GM19351 (cell line): ENCODE data around the gene ARHGAP27.

Experiments used
- ATAC-seq: cut with Tn5 transposase; IDR thresholded peaks from one replicate; pipeline ENCODE4 v1.9.1; 2021; ENCODE audit warnings: mild to moderate bottlenecking, moderate library complexity; ENCODE audit not compliant: unreplicated experiment

Gene ARHGAP27

DNA sequence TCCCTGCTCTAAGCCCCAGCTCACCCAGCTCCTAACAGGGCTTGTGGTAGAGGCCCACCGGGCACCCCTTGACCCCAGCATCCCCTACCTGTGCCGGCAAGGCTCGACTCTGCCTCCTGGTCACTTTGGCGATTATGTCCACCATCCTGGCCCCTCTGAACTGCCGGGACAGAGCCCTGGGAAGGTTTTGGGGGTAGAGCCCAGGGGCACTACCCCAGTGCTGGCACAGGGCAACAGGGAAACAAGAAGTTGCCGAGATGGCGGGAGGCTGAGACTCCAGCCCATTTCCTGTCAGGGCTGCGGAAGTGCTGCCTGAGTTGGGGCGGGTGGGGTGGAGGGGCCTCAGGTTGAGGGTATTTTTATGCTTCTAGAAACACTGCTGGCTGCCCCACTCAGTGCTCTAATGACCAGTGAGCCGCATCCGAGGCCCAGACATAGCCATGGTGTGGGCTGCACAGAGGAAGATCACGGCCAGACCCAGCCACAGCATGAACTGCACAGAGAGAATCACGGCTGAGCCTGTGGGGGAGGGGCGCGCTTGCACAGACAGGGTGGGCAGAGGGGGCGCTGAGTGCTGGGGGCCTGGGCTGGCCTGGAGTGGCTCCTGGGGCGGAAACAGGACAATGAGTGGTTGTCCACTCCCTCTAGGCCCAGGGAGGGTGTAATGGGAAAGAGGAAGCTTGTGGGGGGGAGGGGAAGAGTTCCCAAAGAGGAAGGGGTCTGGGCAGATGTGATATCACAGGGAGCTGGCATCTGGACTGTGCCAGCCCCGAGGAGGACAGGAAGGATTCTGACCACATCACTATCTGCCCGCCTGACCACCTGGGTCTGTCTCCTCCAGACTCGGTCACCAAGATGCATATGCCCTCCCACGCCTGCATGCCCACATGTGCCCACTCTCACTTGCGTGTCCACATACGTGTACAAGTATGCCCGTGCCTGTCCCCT lies 22.3 kb downstream of the ARHGAP27 start:
- ATAC-seq = no peak

DNA sequence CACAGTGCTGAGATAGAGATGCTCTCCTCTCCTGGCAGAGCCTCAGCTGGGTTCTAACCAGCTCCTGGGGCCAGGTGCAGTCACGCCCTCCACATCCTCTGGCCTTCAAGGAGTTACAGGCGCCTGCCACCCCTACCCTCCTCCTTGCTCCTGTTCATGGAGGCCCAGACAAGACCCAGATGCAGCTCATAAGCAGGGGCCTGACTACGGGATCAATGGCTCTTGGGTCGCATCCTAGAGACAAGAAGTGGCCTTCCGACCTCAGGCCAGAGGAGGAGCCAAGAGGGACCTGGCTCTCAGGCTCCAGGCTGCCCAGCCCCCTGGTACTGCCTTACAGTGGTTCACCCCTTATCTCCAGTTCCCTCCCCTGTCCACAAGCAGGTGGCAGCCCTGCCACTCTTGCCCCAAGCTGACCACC lies 23.0 kb downstream of the ARHGAP27 start:
- no peak for ATAC-seq

DNA sequence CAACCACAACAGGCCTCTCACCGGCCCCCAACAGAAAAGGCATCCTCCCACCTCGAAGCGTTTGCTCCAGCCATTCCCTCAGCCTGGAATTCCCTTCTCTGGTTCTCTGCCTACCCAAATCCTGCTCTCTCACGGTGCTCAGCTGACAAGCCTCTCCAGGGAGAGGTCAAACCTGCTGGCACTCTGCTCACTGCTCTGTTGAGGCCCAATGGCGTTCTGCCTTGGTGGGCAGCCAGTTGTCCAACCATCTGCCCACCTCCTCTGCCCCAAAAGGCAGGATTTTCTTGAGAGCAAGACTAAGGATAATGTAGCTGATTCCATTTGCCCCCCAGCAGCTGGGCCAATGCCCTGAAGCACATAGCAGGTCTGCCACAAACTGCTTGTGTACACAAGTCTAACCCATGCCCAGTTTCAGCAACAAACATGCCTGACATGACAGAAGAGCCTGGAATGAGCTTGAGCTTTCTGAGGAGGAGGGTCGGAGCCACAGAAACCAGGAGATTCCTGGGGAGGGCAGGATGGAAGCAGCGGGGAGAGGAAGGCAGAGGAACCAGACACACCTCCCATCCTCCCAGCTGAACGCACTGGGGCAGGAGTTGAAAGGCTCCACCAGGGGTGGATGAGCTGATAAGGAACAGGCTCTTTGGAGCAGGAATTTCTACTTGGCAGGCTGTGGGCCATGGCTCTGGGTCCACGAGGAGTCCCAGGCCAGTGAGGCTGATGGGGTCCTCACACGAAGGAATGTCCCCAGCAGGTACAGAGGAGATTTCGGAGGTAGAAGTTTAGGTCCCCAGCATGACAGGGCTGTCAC lies 23.9 kb downstream of the ARHGAP27 start:
- ATAC-seq = no peak

DNA sequence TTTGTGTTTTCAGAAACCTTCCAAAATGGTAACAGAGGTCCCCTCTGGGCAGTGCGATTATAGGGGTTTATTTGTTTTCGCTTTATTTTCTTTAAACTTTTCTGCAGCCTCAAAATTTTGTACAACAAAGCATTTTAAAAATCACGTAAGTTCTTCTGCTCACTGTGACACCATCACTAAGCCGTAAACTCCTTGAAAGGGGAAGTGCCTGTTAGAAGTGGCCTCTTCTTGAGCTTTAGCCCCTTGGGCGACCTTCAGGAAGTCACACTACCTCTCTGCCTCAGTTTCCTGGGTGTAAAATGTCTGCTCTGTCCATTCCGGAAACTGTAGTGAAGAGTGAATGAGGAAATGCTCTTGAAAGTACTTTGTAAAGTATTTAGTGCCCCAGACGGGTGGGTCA lies 26.6 kb downstream of the ARHGAP27 start:
- ATAC-seq = no peak

DNA sequence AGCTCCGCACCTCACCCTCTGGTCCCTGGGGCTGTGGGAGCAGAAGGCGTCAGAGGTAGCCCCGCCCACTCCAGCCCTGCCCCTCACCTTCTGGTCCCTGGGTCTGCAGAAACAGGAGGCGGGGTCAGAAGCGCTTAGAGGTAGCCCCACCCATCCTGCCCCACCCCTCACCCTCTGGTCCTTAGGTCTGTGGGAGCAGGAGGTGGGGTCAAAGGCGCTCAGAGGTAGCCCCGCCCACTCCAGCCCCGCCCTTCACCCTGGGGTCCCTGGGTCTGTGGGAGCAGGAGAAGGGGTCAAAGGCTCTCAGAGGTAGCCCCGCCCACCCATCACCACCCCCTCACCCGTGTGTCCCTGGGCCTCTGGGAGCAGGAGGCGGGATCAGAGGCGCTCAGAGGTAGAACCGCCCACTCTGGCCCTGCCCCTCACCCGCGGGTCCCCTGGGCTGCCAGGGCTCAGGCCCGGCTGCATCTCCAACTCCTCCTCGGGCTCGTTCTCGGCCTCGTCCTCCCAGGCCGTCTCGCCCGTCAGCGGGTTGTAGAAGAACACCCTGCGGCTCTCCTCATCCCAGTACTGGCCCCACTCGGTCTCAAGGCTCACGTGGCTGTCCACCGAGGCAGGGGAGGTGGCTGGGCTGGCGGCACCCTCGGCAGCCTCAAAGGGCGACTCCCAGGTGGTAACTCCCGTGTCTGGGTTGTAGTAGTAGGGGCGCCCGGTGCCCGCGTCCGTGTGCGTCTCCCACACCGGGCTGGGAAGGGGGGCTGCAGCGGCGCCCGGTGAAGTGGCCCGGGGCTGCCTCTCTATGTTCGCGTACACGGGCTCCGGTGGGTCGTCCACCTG lies 27.2 kb downstream of the ARHGAP27 start:
- ATAC-seq = no peak

DNA sequence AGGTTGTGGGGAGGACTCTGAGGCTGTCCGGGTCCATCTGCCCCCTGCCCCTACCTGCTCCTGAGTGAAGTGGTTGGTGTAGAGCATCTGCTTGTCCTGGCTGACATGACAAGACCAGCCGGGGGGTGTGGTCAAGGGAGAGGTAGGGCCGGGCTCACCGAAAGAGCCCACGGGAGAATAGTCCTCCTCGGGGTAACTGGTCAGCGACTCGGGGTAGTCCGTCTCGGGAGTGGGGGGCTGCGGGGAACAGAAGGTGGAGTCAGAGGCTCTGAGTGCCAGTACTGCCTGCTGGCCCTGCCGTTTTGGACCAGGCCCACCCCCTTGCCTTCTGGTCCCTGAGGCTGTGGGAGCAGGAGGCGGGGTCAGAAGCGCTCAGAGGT lies 27.8 kb downstream of the ARHGAP27 start:
- no peak for ATAC-seq

DNA sequence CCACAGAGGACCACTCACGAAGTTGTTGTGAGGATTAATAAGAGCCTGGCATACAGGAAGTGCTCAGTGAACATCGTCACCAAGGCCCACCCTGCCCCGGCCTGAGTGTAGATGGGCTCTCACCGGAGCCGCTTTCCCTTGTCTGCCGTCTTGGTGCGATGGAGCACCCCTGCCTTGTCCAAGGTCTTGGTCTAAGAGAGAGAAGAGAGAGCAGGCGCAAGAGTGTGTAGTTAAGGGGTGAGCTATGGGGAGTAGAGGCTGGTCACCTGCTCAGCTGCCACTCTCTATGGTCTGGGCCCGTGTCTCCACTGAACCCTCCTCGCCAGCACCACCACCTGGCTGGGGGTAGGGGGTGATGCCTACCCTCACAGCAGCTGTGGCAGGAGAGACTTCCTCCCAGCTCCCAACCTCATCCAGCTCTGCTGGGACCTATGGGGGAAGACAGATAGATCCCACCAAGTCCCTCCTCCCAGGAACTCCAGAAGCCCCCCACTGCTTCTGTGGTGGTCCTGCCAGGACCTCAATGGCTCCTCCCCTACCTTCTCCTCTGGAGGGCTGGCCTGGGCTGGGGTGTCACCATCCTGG lies 28.7 kb downstream of the ARHGAP27 start:
- ATAC-seq = no peak

DNA sequence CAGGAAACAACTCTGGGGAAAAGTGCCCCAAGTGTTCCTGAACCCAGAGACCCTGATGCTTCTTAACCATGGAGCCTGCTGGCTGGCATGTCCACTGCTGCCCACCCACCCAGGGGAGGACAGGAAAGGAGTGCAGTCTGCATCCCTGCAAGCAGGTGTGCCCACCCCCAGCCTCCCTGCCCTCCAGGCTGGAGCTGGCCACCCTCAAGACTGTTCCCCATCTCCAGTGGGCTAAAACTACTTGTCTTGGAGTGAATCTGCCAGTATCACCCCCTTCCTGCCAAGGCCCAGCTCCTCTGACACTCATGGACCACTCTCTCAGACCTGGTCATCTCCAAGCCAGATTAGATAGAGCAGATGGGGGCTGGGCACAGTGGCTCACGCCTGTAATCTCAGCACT lies 29.8 kb downstream of the ARHGAP27 start:
- no peak for ATAC-seq

DNA sequence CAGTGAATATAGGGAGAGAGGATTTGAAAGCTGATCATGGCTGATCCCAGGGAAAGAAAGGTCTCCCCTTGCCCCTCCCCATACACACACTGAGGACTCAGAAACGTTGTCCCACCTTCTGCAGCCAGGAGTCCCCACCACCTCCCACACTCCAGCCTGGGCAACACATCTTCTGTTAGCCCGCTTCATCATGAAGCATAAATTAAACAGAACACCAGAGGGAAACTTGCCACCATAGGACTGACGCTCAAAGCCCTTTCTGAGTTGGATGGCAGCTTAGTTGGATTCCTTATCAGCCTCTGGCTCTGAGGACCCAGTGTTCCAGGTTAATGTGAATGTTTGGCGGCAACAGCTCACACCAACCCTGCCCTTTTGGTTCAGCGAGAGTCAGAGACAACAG lies 33.9 kb downstream of the ARHGAP27 start:
- no peak for ATAC-seq

DNA sequence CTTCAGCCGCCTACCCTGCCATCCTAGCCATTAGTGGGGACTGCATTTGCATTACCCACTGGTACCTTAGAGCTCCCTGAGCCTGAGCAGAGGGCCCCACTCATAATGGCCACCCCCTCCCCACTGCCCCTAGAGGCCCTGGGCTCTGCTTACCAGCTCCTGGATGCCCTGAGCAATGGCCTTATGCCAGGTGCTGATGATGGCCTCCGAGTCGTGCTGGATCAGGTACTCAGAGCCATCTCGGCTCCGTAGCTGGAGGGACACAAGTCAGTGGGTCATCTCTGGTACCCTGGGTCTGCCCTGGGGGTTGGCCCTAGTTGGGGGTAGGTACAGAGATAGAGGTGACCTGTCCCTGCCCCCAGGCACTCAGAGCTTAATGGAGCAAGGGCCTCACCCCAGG lies 34.9 kb downstream of the ARHGAP27 start:
- ATAC-seq = no peak

DNA sequence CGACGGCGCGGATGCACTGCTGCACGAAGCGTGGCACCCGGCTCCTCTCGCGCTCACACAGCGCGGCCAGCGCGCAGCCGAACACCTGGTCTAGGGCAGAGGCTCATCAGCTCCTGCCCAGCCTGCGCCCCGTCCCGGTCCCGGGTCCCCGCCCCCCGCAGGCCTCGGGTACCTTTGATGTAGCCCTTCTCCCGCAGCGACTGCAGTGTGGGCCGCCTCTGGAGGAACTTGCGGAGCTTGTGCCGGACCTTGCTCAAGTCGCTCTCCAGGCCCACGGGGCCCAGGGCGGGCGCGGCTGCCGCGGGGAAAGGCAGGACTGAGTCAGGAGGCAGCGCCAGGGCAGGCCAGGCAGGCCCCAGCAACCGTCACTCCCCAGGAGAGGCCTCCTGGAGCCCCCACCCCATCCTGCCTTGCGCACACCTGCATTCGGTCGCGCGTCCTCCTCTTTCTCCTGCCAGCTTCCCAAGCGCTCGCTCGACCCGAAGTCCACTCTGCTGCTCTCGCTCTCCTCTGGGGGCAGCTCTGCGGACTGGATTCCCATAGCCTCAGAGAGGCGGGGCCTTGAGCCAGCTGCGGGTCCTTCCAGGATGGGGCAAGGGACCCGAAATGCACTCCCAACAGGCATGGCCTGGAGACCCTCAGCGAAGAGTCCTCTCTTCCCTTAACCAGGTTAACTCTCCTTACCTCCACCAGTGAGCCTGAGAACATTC lies 36.0 kb downstream of the ARHGAP27 start:
- no peak for ATAC-seq

DNA sequence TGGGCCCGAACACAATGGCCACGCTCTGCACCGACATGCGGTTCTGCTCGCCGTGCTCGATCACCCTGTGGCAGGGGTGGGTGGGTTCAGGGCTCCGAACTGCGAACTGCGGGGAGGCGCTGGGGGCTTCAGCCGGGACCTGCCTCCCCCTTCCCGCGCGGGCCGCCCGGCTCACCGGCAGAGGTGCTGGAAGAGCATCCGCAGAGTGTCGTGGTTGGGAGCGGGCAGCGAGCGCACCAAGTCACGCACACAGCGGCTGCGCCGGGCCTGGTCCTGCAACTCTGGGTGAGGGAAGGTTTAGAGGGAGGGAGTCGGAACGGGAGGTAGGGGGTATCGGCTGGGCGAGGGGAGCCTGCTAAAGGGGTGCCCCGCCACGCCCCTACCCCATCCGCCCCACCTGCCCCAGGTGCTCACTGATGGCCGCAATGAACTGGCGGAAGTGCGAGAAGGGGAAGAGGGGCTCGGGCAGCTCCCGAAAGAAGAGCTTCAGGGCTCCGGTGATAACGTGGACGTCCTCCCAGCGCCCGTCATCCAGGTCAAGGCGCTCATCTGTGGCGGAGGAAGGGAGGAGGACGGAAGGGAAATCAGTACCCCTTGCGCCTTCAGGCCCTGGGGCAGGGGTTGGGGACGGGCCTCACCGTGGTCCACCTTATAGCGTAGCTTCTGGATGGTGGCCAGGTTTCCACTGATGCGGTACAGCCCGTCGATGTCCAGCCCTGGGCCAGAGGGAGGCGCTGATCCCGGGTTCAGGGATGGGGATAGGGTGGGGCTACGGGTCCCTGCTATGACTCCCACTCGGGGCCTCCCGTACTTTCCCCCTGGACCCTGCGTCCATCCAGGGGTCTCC lies 36.9 kb downstream of the ARHGAP27 start:
- ATAC-seq = no peak

DNA sequence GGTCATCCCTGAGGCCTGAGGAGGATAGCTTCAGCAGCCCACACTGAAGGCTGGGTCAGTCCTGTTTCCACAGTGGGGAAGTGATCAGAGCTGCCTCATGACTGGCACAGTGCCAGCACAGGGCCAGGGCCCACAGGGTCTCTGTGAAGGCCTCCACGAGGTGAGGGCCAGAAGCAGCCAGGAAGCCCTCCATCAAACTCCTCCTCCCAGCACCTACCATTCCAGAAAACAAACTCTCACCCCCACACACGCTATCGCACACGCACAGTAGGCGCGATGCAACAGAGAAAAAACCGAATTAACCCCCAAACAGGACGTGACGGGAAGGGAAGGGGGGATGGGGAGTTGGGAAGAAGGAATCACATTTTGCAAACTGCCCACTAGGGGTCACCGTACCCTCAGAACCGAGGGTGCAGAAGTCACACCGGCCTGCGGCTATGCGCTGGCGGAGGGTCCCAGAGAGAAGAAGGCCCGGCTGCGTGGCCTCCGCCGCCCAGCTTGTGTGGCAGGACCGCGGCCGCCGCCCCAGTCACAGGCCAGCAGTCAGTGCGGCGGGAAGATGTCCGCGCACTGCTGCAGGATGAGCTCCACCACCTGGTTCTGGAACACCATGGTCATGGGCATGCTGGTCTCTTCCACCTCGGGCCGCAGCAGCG lies 37.6 kb downstream of the ARHGAP27 start:
- no peak for ATAC-seq

DNA sequence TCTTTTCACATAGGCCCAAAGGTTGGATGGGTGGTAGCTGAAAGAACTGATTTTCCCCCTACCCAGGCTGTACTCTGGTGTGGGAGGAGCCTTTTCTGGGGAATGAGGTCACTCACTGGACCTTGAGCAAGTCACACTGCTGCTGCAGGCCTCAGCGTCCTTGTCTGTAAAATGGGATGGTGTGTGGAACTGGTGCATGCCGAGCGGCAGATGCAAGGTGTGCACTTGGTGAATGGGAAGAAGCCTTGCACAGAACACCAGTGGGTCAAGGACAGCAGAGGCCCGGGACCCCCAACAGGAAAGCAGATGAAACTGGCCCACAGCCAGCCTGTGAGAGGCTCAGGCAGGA lies 38.1 kb downstream of the ARHGAP27 start:
- ATAC-seq = no peak

DNA sequence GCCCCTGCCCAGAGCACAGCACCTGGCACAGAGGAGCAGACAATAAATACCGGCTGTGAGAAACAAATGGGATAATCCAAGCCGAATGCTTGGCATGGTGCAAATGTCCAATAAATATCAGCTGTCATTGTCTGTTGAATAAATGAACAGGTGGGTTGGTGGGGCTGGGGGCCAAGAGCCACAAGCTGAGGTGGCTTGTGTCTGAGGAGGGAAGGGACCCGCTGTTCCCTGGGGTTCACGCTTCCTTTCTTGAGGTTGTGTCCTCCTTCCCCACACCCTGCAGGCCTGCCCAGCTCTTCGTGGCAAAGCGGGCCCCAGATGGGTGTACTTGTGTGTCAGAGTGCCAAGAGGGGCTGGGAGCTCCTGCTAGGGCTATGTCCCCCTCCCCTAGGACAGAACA lies 38.6 kb downstream of the ARHGAP27 start:
- ATAC-seq = no peak

DNA sequence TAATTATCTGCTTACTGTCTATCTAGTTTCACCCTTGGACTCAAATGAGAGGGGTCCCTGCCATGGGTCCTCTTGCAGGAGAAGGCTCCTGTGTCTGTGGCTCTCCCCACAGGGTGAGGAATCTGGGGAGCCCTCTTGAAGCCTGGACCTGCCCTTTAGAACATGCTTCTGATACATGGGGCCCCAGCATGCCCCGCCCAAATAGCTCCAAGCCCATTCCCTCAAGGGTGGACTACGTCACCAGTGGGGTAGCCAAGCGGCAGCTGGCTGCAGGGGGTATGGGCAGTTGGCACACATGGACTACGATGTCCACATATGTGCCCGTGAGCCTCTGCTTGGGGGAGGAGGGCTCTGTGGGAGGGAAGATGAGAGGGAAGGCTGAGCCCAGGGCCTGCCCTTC lies 39.3 kb downstream of the ARHGAP27 start:
- no peak for ATAC-seq

DNA sequence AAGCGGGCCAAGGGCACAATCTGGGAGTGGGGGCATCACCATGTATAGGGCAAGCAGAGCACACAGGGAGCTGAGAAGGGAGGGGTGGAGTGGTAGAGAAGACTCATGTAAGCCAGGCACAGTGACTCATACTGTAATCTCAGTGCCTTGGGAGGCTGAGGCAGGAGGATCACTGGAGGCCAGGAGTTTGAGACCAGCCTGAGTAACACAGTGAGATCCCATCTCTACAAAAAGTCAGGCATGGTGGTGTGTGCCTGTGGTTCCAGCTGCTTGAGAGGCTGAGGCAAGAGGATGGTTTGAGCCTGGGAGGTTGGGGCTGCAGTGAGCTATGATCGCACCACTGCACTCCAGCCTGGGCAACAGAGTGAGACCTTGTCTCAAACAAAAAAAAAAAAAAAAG lies 40.8 kb downstream of the ARHGAP27 start:
- no peak for ATAC-seq

DNA sequence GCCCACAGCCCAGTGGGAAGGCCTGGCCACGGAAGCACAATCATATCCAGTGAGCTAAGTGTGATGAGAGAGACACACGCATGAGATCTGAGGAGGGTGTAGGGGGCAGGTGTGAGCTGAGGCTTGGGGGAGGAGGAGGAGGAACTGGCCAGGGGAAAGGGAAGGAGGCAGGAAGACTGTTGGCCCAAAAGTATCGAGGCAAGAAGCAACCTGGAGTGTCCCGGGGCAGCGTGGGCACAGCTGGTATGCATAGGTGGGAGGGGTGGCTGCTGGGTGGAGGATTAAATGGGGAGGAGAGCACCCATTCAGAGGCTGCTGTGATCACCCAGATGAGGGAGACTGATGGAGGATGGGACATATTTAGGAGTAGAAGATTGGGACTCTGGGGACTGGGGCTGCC lies 41.4 kb downstream of the ARHGAP27 start:
- ATAC-seq = no peak

DNA sequence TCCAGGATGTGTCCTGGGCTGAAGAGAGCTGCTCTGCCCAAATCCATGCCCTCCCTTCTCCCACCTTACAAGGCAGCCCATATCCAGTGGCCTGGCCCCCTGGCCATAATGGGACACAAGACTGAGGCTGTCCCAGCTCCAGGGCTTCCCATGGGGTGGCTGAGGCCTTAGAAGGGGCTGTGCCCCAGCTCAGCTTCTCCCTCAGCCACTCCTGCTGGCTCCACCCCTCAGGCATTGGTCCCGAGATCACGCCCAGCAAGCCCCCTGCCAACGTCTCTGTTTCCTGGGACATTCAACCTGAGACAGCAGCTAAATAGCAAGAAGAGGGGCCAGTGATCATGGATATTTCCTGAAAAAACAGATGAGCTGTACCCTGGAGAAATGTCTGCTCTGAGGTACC lies 43.3 kb downstream of the ARHGAP27 start:
- ATAC-seq = no peak
